ENCODE data around the gene PDLIM5.

DNA sequence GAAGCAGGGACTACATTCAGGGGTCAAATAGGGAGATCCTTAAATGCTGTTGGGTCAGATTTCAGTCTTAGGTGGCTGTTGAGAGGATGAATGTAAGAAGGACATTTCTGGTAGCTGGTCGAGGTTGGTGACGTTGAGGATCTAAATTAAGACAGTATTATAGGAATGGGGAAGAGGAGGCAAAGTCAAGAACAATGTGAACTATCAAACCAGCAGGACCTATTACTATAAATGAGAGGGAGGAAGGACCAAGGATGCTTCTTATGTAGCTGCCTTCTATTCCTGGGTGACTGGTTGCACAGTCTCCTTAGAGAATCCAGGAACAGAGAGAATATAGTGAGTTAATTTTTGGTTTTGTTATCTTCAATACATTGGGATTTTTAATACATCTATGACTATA lies 187.6 kb downstream of the PDLIM5 start:
- TF ChIP-seq, protein P1, sequence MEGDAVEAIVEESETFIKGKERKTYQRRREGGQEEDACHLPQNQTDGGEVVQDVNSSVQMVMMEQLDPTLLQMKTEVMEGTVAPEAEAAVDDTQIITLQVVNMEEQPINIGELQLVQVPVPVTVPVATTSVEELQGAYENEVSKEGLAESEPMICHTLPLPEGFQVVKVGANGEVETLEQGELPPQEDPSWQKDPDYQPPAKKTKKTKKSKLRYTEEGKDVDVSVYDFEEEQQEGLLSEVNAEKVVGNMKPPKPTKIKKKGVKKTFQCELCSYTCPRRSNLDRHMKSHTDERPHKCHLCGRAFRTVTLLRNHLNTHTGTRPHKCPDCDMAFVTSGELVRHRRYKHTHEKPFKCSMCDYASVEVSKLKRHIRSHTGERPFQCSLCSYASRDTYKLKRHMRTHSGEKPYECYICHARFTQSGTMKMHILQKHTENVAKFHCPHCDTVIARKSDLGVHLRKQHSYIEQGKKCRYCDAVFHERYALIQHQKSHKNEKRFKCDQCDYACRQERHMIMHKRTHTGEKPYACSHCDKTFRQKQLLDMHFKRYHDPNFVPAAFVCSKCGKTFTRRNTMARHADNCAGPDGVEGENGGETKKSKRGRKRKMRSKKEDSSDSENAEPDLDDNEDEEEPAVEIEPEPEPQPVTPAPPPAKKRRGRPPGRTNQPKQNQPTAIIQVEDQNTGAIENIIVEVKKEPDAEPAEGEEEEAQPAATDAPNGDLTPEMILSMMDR (IDR thresholded peaks at IDR 0.05): no peak
- no peak for TF ChIP-seq POLR2A (IDR thresholded peaks at IDR 0.05)
- no peak for TF ChIP-seq POLR2AphosphoS5 (IDR thresholded peaks at IDR 0.05; ENCODE audit: insufficient read depth in 1 of 2, low read depth in 1 of 2)

Data from vagina (tissue), 2 donors.